IMR-90 (cell line): Measurements from ENCODE around the gene NRP2. TPM values are rescaled to one million over a fixed set of nuclear protein-coding genes. Genes with fewer than 3 reads are reported as not detected.

Source experiments
- ATAC-seq: fragments of 200-7000 bp; cut with Tn5 transposase; 2 replicates; pipeline ENCODE4 v1.9.1; 2020; ENCODE audit warnings: low read depth, mild to moderate bottlenecking, moderate library complexity
- BruUV-seq: library from RNA; stranded (reverse); fragments of 400-500 nt; replicated peaks from 2 replicates; lab custom pipeline; 2021; lab: Mats Ljungman, UMichigan
- CTCF ChIA-PET: fragments of 300-600 bp; formaldehyde crosslinking; extraction: SDS; loops from one replicate; lab custom pipeline; 2021; ENCODE audit warnings: antibody characterized with exemption; lab: Yijun Ruan, JAX
- POLR2A ChIA-PET: fragments of 300-600 bp; sonication (Branson Sonifier 250); formaldehyde crosslinking; loops from one replicate; lab custom pipeline; 2022; ENCODE audit warnings: antibody characterized with exemption; ENCODE audit not compliant: unreplicated experiment; lab: Charles Lee
- DNase-seq: peaks from one replicate; pipeline ENCODE4 v3.0.0; 2013
- H2AFZ ChIP-seq: replicated peaks from 2 replicates; pipeline ENCODE3; 2013; ENCODE audit warnings: low read length, mild to moderate bottlenecking; ENCODE audit not compliant: poor library complexity
- H2AK5ac ChIP-seq: 2 replicates; pipeline ENCODE4 v1.6.1; 2013; ENCODE audit warnings: low read depth, low read length, inconsistent platforms
- H2AK9ac ChIP-seq: replicated peaks from 2 replicates; pipeline ENCODE3; 2013; ENCODE audit warnings: mild to moderate bottlenecking, low read depth, low read length, moderate library complexity; ENCODE audit not compliant: poor library complexity
- H2BK120ac ChIP-seq: 2 replicates; pipeline ENCODE4 v1.6.1; 2013; ENCODE audit warnings: low read depth, low read length, inconsistent platforms
- H2BK15ac ChIP-seq: 3 replicates; pipeline ENCODE4 v1.6.1; 2013; ENCODE audit warnings: low read depth, low read length, inconsistent platforms
- H2BK20ac ChIP-seq: 2 replicates; pipeline ENCODE4 v1.6.1; 2013; ENCODE audit warnings: low read depth, mild to moderate bottlenecking, inconsistent platforms, low read length, moderate library complexity
- H2BK5ac ChIP-seq: 2 replicates; pipeline ENCODE4 v1.6.1; 2013; ENCODE audit warnings: mild to moderate bottlenecking, low read depth, low read length, inconsistent platforms; ENCODE audit not compliant: poor library complexity, severe bottlenecking
- H3K14ac ChIP-seq: replicated peaks from 2 replicates; pipeline ENCODE4 v1.6.1; 2013; ENCODE audit warnings: low read depth, low read length, inconsistent platforms
- H3K18ac ChIP-seq: 2 replicates; pipeline ENCODE4 v1.6.1; 2013; ENCODE audit warnings: low read depth, low read length, control low read depth
- H3K23ac ChIP-seq: 2 replicates; pipeline ENCODE4 v1.6.1; 2013; ENCODE audit warnings: low read depth, low read length, inconsistent platforms
- H3K27ac ChIP-seq: 2 replicates; pipeline ENCODE4 v1.5.1; 2013; ENCODE audit warnings: mild to moderate bottlenecking, control low read depth, low read length; ENCODE audit not compliant: insufficient read depth
- H3K27me3 ChIP-seq: 2 replicates; pipeline ENCODE4 v1.6.1; 2013; ENCODE audit warnings: low read length; ENCODE audit not compliant: control insufficient read depth, insufficient read depth
- H3K36me3 ChIP-seq: 2 replicates; pipeline ENCODE4 v1.6.1; 2013; ENCODE audit warnings: low read length, mixed read lengths; ENCODE audit not compliant: control insufficient read depth, insufficient read depth
- H3K4ac ChIP-seq: 2 replicates; pipeline ENCODE4 v1.6.1; 2013; ENCODE audit warnings: low read depth, low read length, inconsistent platforms
- H3K4me1 ChIP-seq: 2 replicates; pipeline ENCODE4 v1.6.1; 2013; ENCODE audit warnings: low read length, mixed read lengths; ENCODE audit not compliant: control insufficient read depth, insufficient read depth
- H3K4me2 ChIP-seq: 2 replicates; pipeline ENCODE4 v1.6.1; 2013; ENCODE audit warnings: low read depth, mild to moderate bottlenecking, control low read depth, low read length, moderate library complexity
- H3K4me3 ChIP-seq: 2 replicates; pipeline ENCODE4 v1.5.1; 2013; ENCODE audit warnings: low read depth, mild to moderate bottlenecking, control low read depth, low read length, moderate library complexity; ENCODE audit not compliant: insufficient read depth
- H3K56ac ChIP-seq: 2 replicates; pipeline ENCODE4 v1.6.1; 2013; ENCODE audit warnings: low read length, inconsistent platforms; ENCODE audit not compliant: insufficient read depth; ENCODE audit errors: extremely low read depth
- H3K79me1 ChIP-seq, 2 experiments: 2 replicates each; pipeline ENCODE4 v1.6.1; 2013; ENCODE audit warnings: low read length in 2 of 2, inconsistent platforms in 1 of 2, low read depth in 1 of 2
- H3K9ac ChIP-seq: 2 replicates; pipeline ENCODE4 v1.6.1; 2013; ENCODE audit warnings: low read depth, low read length, control low read depth
- H3K9me1 ChIP-seq: 2 replicates; pipeline ENCODE4 v1.6.1; 2013; ENCODE audit warnings: low read length, inconsistent platforms; ENCODE audit not compliant: insufficient read depth
- H3K9me3 ChIP-seq: 2 replicates; pipeline ENCODE4 v1.6.1; 2013; ENCODE audit warnings: low read length; ENCODE audit not compliant: control insufficient read depth, insufficient read depth
- H4K20me1 ChIP-seq: 2 replicates; pipeline ENCODE4 v1.6.1; 2013; ENCODE audit warnings: low read length, inconsistent platforms; ENCODE audit not compliant: insufficient read depth
- H4K5ac ChIP-seq: 2 replicates; pipeline ENCODE4 v1.6.1; 2013; ENCODE audit warnings: mild to moderate bottlenecking, low read depth, low read length, control low read depth
- H4K8ac ChIP-seq, 2 experiments: 2 replicates each; pipeline ENCODE4 v1.6.1; 2013; ENCODE audit warnings: low read depth in 2 of 2, low read length in 2 of 2, control low read depth in 1 of 2, inconsistent platforms in 1 of 2
- H4K91ac ChIP-seq: 2 replicates; pipeline ENCODE4 v1.6.1; 2013; ENCODE audit warnings: low read depth, low read length, inconsistent platforms; ENCODE audit not compliant: insufficient read depth
- CEBPB ChIP-seq: IDR thresholded peaks from 2 replicates; pipeline ENCODE4 v1.6.1; 2012; ENCODE audit warnings: low read depth, low read length, improper control_type of control experiment
- WGBS, 2 experiments: methylation state at CpG; one replicate each; pipeline versions ENCODE4 v1.1.5 to v1.1.7; 2013; ENCODE audit warnings: missing lambda C conversion rate in 2 of 2; ENCODE audit not compliant: insufficient read length in 1 of 2; ENCODE audit errors: extremely low coverage in 2 of 2; 5-methylcytosine and 5-hydroxymethylcytosine counted together
- dilution Hi-C: fragments of 300-500 bp; cut with HindIII; formaldehyde crosslinking; loops from one replicate; pipeline ENCODE4 v1.14.3; 2018; ENCODE audit warnings: low sequenced_read_pairs; ENCODE audit not compliant: unreplicated experiment
- in situ Hi-C: fragments of 300-500 bp; cut with MboI; formaldehyde crosslinking; loops from 3 replicates; pipeline ENCODE4 v1.14.3; 2019; ENCODE audit warnings: low sequenced_read_pairs, inconsistent platforms, mixed read lengths
- intact Hi-C: fragments of 100-400 bp; cut with micrococcal nuclease; formaldehyde crosslinking; loops from 2 replicates; pipeline ENCODE4 v1.10.0; 2022
- polyA plus RNA-seq, 3 experiments: library from polyadenylated mRNA; depleted of rRNA; stranded (reverse); fragments of >200 nt; gene quantifications; 2 replicates each; pipeline ENCODE4 v1.2.3, GENCODE V29; 2012; ENCODE audit warnings: low replicate concordance in 1 of 3
- total RNA-seq: library from RNA; depleted of rRNA; stranded (reverse); fragments of >200 nt; gene quantifications from 2 replicates; pipeline ENCODE4 v1.2.3, GENCODE V29; 2012

NRP2 gene
- total and polyA plus RNA-seq, 2 of the 4 experiments (the other 2 are of a cell fraction), result 46.4 to 51.3 TPM

DNA sequence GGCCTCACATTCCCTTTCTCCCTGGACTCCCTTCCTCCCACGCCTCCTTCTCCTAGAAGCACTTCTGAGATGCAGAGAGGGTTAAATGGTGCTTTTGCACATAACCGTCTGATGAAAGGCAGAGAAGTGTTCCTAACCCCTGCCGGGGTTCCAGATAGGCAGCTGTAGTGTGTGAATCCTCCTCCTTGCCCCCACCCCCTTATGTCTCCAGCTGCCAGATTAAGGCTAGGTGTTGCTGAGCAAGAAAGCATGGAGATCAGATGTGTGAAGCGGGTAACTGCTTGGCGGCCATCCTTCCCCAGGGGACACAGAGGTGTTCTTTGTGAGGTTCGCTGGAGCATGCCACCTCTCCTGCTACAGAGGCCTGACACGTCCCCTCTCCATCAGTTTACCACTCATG is 88.3 kb downstream of the NRP2 start:
- peak overlapping the region; percentile 92 for H3K18ac ChIP-seq
- H3K4me2 ChIP-seq, result peak overlapping the region; percentile 64

More for the DNA sequence above, 88.3 kb downstream of the NRP2 start:
- Histone ChIP-seq H3K14ac (peak overlapping the region; percentile 79), H4K8ac (peak overlapping the region; percentile 81), H2BK20ac (peak overlapping the region; percentile 93), H3K23ac (peak overlapping the region; percentile 76), H2BK120ac (peak overlapping the region; percentile 95), H4K5ac (peak overlapping the region; percentile 90), H3K79me1 (no peaks in the 10 kb centered on the region), H4K20me1 (0 out of 2 replicates have a peak, but pooled peaks cover 5% of the 10 kb centered on the region), H3K4me3 (no peak overlapping the region), H3K27ac (peak overlapping the region; percentile 96), H3K36me3 (peaks cover 25% of the 10 kb centered on the region), H2AK9ac (peak overlapping the region; percentile 58), H4K91ac (peak overlapping the region; percentile 95), H2AFZ (peak overlapping the region; percentile 75), H2BK5ac (peak overlapping the region; percentile 73), H3K27me3 (peaks cover 8% of the 10 kb centered on the region), H2BK15ac (peak overlapping the region; percentile 25; the same call in 2 of the 3 replicates), H3K56ac (peak overlapping the region; percentile 84), H3K4me1 (peaks cover 36% of the 10 kb centered on the region), H3K9me3 (no peaks in the 10 kb centered on the region), H2AK5ac (peak overlapping the region; percentile 96), H3K9ac (peak overlapping the region; percentile 57), H3K9me1 (peaks cover 24% of the 10 kb centered on the region), H3K4ac (peak overlapping the region; percentile 95)
- no peak for TF ChIP-seq CEBPB
- intact Hi-C loops (loop anchor here (2.0 kb wide), 1 partner anchor 42 kb away; no protein-coding TSS in a partner anchor), in situ Hi-C loops (loop anchor here (10.0 kb wide), 1 partner anchor 114 kb away; no protein-coding TSS in a partner anchor), dilution Hi-C loops (no loop called here)
- no TSS peak for BruUV-seq
- CTCF ChIA-PET, result no interaction called here
- ATAC-seq (peak; percentile 22), DNase-seq (peak; percentile 39)
- POLR2A ChIA-PET, result no interaction called here
- WGBS, 2 experiments, result no CpG with 5 or more reads among the region's 7 CpGs
